NCI-H526 (cell line): Measurements from ENCODE around the gene TMEM231.

ENCODE experiments used
- DNase-seq, 2 experiments: peaks; one replicate each; lab custom pipeline; 2025; lab: John Stamatoyannopoulos, UW

Gene TMEM231

GRCh38 chr16:75488322-75488721, 67.7 kb downstream of the TMEM231 start:
- no peak for DNase-seq
